Keratinocyte (primary cell): Measurements from ENCODE around the gene KATNB1. TPM values are rescaled to one million over a fixed set of nuclear protein-coding genes. Genes with fewer than 3 reads are reported as not detected.

Source experiments
- DNase-seq: peaks from one replicate; pipeline ENCODE4 v3.0.0-alpha.2; 2011; ENCODE audit warnings: low read depth, missing footprints, low spot score
- FAIRE-seq: peaks from 2 replicates; lab custom pipeline; 2011; peaks lifted over from hg19 to GRCh38; lab: Jason Lieb, UNC
- H2AFZ ChIP-seq: 2 replicates; pipeline ENCODE4 v1.6.0; 2012; ENCODE audit warnings: low read length, control low read depth, inconsistent platforms; ENCODE audit not compliant: control insufficient read depth
- H3K27ac ChIP-seq: 2 replicates; pipeline ENCODE4 v1.5.1; 2011; ENCODE audit warnings: low read length; ENCODE audit not compliant: control insufficient read depth, insufficient read depth
- H3K27me3 ChIP-seq: 3 replicates; pipeline ENCODE4 v1.6.0; 2011; ENCODE audit warnings: low read length; ENCODE audit not compliant: control insufficient read depth, insufficient read depth; ENCODE audit errors: extremely low read depth
- H3K36me3 ChIP-seq, 2 experiments: 2 replicates in 1 of 2; 3 replicates in 1 of 2; pipeline ENCODE4 v1.5.1; 2011; ENCODE audit warnings: low read length in 2 of 2, mild to moderate bottlenecking in 1 of 2; ENCODE audit not compliant: control insufficient read depth in 2 of 2, insufficient read depth in 2 of 2; ENCODE audit errors: extremely low read depth in 1 of 2
- H3K4me1 ChIP-seq: 3 replicates; pipeline ENCODE4 v1.5.1; 2011; ENCODE audit warnings: low read length; ENCODE audit not compliant: control insufficient read depth, insufficient read depth; ENCODE audit errors: extremely low read depth
- H3K4me2 ChIP-seq: 3 replicates; pipeline ENCODE4 v1.6.0; 2011; ENCODE audit warnings: low read depth, low read length; ENCODE audit not compliant: control insufficient read depth, insufficient read depth; ENCODE audit errors: extremely low read depth
- H3K4me3 ChIP-seq, 3 experiments: fragments of 200-600 bp in 1 of 3; sonication (generic) in 1 of 3; 2 replicates in 2 of 3; 3 replicates in 1 of 3; pipeline ENCODE4 v1.5.1; 2011 to 2016; ENCODE audit warnings: low read length in 3 of 3, mild to moderate bottlenecking in 3 of 3, control low read depth in 2 of 3, inconsistent platforms in 1 of 3, low read depth in 1 of 3, mixed read lengths in 1 of 3, mixed run types in 1 of 3, moderate library complexity in 1 of 3; ENCODE audit not compliant: control insufficient read depth in 2 of 3, insufficient read depth in 2 of 3; ENCODE audit errors: extremely low read depth in 1 of 3
- H3K79me2 ChIP-seq: 2 replicates; pipeline ENCODE4 v1.6.0; 2012; ENCODE audit warnings: low read length; ENCODE audit not compliant: control insufficient read depth, insufficient read depth
- H3K9ac ChIP-seq: 3 replicates; pipeline ENCODE4 v1.6.0; 2011; ENCODE audit warnings: low read length; ENCODE audit not compliant: control insufficient read depth, insufficient read depth; ENCODE audit errors: extremely low read depth
- H3K9me1 ChIP-seq: 3 replicates; pipeline ENCODE4 v1.6.0; 2011; ENCODE audit warnings: low read length; ENCODE audit not compliant: control insufficient read depth, insufficient read depth; ENCODE audit errors: extremely low read depth
- H3K9me3 ChIP-seq: 2 replicates; pipeline ENCODE4 v1.5.1; 2012; ENCODE audit warnings: low read depth, low read length; ENCODE audit not compliant: control insufficient read depth
- H4K20me1 ChIP-seq: 3 replicates; pipeline ENCODE4 v1.6.0; 2011; ENCODE audit warnings: low read length; ENCODE audit not compliant: control insufficient read depth, insufficient read depth; ENCODE audit errors: extremely low read depth
- CTCF ChIP-seq, 3 experiments: IDR thresholded peaks in 1 of 3; conservative IDR thresholded peaks in 1 of 3; optimal IDR thresholded peaks in 1 of 3; 2 replicates in 2 of 3; 3 replicates in 1 of 3; pipeline versions ENCODE3 to v1.5.1; 2011; ENCODE audit warnings: low read length in 3 of 3, mild to moderate bottlenecking in 3 of 3, moderate library complexity in 2 of 3, control low read depth in 1 of 3, inconsistent platforms in 1 of 3; ENCODE audit not compliant: insufficient read depth in 2 of 3; ENCODE audit errors: extremely low read depth in 1 of 3
- EZH2 ChIP-seq: IDR thresholded peaks from one replicate; pipeline ENCODE4 v1.6.1; 2012; ENCODE audit warnings: inconsistent platforms, mild to moderate bottlenecking, low read length, moderate library complexity
- dilution Hi-C: fragments of 300-500 bp; cut with MboI; formaldehyde crosslinking; loops from one replicate; pipeline ENCODE4 v1.7.0; 2020; ENCODE audit warnings: low sequenced_read_pairs; ENCODE audit not compliant: extremely low pct_ligation_motif_present
- polyA plus RNA-seq, 5 experiments: library from polyadenylated mRNA; depleted of rRNA in 3 of 5; stranded (reverse) in 3 of 5; stranded (forward) in 1 of 5; unstranded in 1 of 5; fragments of >200 nt; gene quantifications; 1 replicate in 1 of 5; 2 replicates in 3 of 5; 3 replicates in 1 of 5; pipeline versions ENCODE4 v1.2.1 to v1.2.3, GENCODE V29; 2011 to 2012; ENCODE audit warnings: missing spikeins in 2 of 5, low read depth in 1 of 5, low replicate concordance in 1 of 5

Gene KATNB1
- polyA plus RNA-seq, 1 donor (not counting 4 experiments of a cell fraction or from before 2014, with no cell fraction given) = 18.9 TPM

- Histone ChIP-seq H3K4me2 (no peak overlapping the region), H3K27ac (no peak overlapping the region), H3K79me2 (no peaks in the 10 kb centered on the region), H3K9me3 (no peaks in the 10 kb centered on the region), H2AFZ (no peak overlapping the region), H3K27me3 (no peaks in the 10 kb centered on the region), H3K36me3 (no peaks in the 10 kb centered on the region), H3K9me1 (no peaks in the 10 kb centered on the region), H3K9ac (no peak overlapping the region), H4K20me1 (no peaks in the 10 kb centered on the region), H3K4me1 (no peaks in the 10 kb centered on the region), H3K4me3 (no peak overlapping the region)
- FAIRE-seq = no peak
- DNase-seq = no peak
- no peak for TF ChIP-seq EZH2
- dilution Hi-C loops = no loop called here
These were observed 9.6 kb upstream of the KATNB1 start for GRCh38 chr16:57725976-57726375.

GRCh38 chr16:57726433-57726947 lies 9.1 kb upstream of the KATNB1 start:
- H2AFZ ChIP-seq = no peak overlapping the region
- H3K9ac ChIP-seq = no peak overlapping the region
- H3K36me3 ChIP-seq = no peaks in the 10 kb centered on the region
- no peak overlapping the region for H3K27ac ChIP-seq
- no peaks in the 10 kb centered on the region for H3K9me1 ChIP-seq
- no peaks in the 10 kb centered on the region for H3K79me2 ChIP-seq
- H3K9me3 ChIP-seq = no peaks in the 10 kb centered on the region
- FAIRE-seq (no peak), DNase-seq (no peak)
- TF ChIP-seq CTCF (optimal IDR thresholded peaks at IDR 0.05 in 1 of 3, IDR thresholded peaks at IDR 0.05 in 1 of 3, conservative IDR thresholded peaks at IDR 0.05 in 1 of 3; ENCODE audit: extremely low read depth in 1 of 3, insufficient read depth in 2 of 3, low read length in 3 of 3) = no peak
- TF ChIP-seq EZH2 = no peak
- no peak overlapping the region for H3K4me2 ChIP-seq
- H3K4me1 ChIP-seq = no peaks in the 10 kb centered on the region
- dilution Hi-C loops = no loop called here
- no peaks in the 10 kb centered on the region for H4K20me1 ChIP-seq
- H3K27me3 ChIP-seq = no peaks in the 10 kb centered on the region
- H3K4me3 ChIP-seq = no peak overlapping the region

GRCh38 chr16:57727610-57728009 lies 8.0 kb upstream of the KATNB1 start:
- Histone ChIP-seq H3K27me3 (no peaks in the 10 kb centered on the region), H2AFZ (no peak overlapping the region), H3K9ac (no peak overlapping the region), H4K20me1 (no peaks in the 10 kb centered on the region), H3K27ac (no peak overlapping the region), H3K9me1 (no peaks in the 10 kb centered on the region), H3K36me3 (no peaks in the 10 kb centered on the region), H3K9me3 (no peaks in the 10 kb centered on the region), H3K4me3 (no peak overlapping the region), H3K4me2 (no peak overlapping the region), H3K4me1 (no peaks in the 10 kb centered on the region), H3K79me2 (no peaks in the 10 kb centered on the region)
- dilution Hi-C loops = no loop called here
- DNase-seq (no peak), FAIRE-seq (no peak)
- no peak for TF ChIP-seq CTCF (optimal IDR thresholded peaks at IDR 0.05 in 1 of 3, IDR thresholded peaks at IDR 0.05 in 1 of 3, conservative IDR thresholded peaks at IDR 0.05 in 1 of 3; ENCODE audit: extremely low read depth in 1 of 3, insufficient read depth in 2 of 3, low read length in 3 of 3)
- TF ChIP-seq EZH2 = no peak
